ENCODE measurements around the gene CTBP1. TPM values are rescaled to one million over a fixed set of nuclear protein-coding genes. Genes with fewer than 3 reads are reported as not detected.
"Not testable (repeated sequence)": the region's sequence is repeated elsewhere in the genome, so short reads cannot be mapped to it uniquely, and the experiment has no call there.

CTBP1 gene
- total RNA-seq, 1 donor from 2014 or later = 169 TPM

- H3K27me3 ChIP-seq = no peaks in the 10 kb centered on the region
- peaks cover 34% of the 10 kb centered on the region for H3K4me1 ChIP-seq
- intact Hi-C loops (cut with DNase I) = no loop called here
- no peak for TF ChIP-seq CTCF (IDR thresholded peaks at IDR 0.05)
- no peak for ATAC-seq
- H3K36me3 ChIP-seq = peaks cover 36% of the 10 kb centered on the region
- no peak overlapping the region for H3K27ac ChIP-seq
- DNase-seq = no peak
- H3K4me3 ChIP-seq = no peak overlapping the region
- H3K9me3 ChIP-seq = no peaks in the 10 kb centered on the region
Observed at GRCh38 chr4:1295405-1296055, 46.6 kb upstream of the CTBP1 start.

DNA sequence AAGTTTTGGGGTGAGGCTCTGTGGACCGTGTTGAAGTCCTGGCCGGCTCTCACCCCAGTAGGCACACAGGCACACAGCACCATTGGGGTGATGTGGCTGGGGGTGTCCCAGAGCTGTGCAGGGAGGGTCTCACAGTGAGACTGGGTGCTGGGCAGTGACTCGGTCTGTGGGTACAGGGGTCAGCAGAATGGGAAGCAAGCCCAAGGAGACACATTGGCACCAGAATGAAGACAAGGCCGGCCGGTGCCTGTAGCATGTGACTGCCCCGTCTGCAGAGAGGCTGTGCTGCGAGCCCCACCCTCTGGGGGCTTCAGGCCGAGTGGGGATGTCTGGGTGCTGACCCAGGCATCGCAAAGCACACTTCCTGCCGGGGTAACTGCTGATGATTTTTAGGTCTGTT lies 46.0 kb upstream of the CTBP1 start:
- Histone ChIP-seq H3K27me3 (no peaks in the 10 kb centered on the region), H3K4me3 (no peak overlapping the region), H3K36me3 (peaks cover 30% of the 10 kb centered on the region), H3K9me3 (no peaks in the 10 kb centered on the region), H3K27ac (peak overlapping the region; percentile 24), H3K4me1 (peaks cover 35% of the 10 kb centered on the region)
- intact Hi-C loops (cut with DNase I) = no loop called here
- TF ChIP-seq CTCF (IDR thresholded peaks at IDR 0.05) = no peak
- DNase-seq (no peak), ATAC-seq (no peak)

DNA sequence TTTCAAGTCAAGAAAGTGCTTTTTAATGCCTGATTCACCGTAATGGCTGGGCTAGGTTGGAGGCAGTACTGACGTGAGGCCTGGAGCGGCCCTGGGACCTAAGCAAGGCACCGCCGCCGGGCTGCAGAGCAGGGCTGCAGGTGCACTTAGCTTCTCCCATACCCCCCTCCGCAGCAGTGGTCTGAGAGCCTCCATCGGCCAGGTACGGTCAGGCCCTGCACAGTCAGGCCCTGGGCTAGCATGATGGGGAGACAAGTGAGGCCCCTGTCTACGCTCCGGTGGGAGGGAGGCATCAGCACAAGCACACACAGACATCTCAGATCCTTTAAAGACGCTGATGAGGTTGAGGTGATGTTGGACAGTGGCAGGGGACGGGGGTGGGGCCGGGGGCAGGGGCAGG lies 45.5 kb upstream of the CTBP1 start:
- peaks cover 35% of the 10 kb centered on the region for H3K4me1 ChIP-seq
- no peaks in the 10 kb centered on the region for H3K9me3 ChIP-seq
- intact Hi-C loops (cut with DNase I) = no loop called here
- H3K27ac ChIP-seq = no peak overlapping the region
- DNase-seq (no peak), ATAC-seq (no peak)
- H3K27me3 ChIP-seq = no peaks in the 10 kb centered on the region
- H3K4me3 ChIP-seq = no peak overlapping the region
- H3K36me3 ChIP-seq = peaks cover 26% of the 10 kb centered on the region
- no peak for TF ChIP-seq CTCF (IDR thresholded peaks at IDR 0.05)

GRCh38 chr4:1293991-1294390 lies 45.1 kb upstream of the CTBP1 start:
- H3K4me1 ChIP-seq = peaks cover 37% of the 10 kb centered on the region
- H3K4me3 ChIP-seq = no peak overlapping the region

DNA sequence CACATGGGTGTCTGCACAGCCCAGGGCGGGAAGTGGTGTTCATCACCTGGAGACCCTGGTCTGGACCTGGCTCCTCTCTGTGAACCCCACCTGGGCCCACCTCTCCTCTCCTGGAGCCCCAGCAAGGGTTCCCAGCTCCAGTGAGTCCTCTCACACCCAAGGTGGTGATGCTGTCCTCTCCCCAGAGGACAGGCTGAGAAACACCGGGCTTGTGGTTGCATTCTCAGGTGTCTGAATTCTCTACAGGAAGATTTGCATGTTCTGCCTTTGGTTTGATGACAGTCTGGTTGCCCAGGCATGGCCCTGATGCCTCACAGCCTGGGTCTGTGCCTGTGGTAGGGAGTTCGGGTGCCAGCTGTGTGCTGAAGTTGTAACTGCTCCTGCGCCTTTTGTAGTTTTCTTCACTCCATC lies 44.6 kb upstream of the CTBP1 start:
- Histone ChIP-seq H3K27me3 (no peaks in the 10 kb centered on the region), H3K27ac (no peak overlapping the region), H3K9me3 (no peaks in the 10 kb centered on the region), H3K4me1 (peaks cover 40% of the 10 kb centered on the region), H3K36me3 (peaks cover 18% of the 10 kb centered on the region), H3K4me3 (no peak overlapping the region)
- TF ChIP-seq CTCF (IDR thresholded peaks at IDR 0.05) = no peak
- ATAC-seq (no peak), DNase-seq (no peak)
- intact Hi-C loops (cut with DNase I) = no loop called here

More at GRCh38 chr4:1293991-1294390, 45.1 kb upstream of the CTBP1 start:
- no peaks in the 10 kb centered on the region for H3K27me3 ChIP-seq
- intact Hi-C loops (cut with DNase I) = no loop called here
- no peak for DNase-seq
- no peak overlapping the region for H3K27ac ChIP-seq
- no peaks in the 10 kb centered on the region for H3K9me3 ChIP-seq
- peaks cover 21% of the 10 kb centered on the region for H3K36me3 ChIP-seq
- ATAC-seq = no peak
- TF ChIP-seq CTCF (IDR thresholded peaks at IDR 0.05) = no peak

DNA sequence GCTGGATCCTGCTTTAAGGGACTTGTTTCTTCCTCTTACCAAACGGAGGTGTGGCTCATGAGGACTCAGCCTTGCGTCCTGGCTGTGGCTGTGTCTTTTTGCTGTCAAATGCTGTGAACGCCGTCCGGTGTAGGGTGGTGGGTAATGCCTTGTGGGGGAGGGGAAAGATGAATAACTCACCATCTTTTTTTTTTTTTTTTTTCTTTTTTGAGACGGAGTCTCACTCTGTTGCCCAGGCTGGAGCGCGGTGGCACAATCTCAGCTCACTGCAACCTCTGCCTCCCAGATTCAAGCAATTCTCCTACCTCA lies 43.7 kb upstream of the CTBP1 start:
- H3K27me3 ChIP-seq; H3K36me3 ChIP-seq; H3K4me3 ChIP-seq; DNase-seq; ATAC-seq; intact Hi-C loops (cut with DNase I); H3K9me3 ChIP-seq; H3K27ac ChIP-seq: not testable (repeated sequence)
- H3K4me1 ChIP-seq = peaks cover 40% of the 10 kb centered on the region

All from upper lobe of right lung (tissue), 1 donor.